ENCODE measurements around the gene NRXN2. TPM values are rescaled to one million over a fixed set of nuclear protein-coding genes. Genes with fewer than 3 reads are reported as not detected.

NRXN2 gene
- total RNA-seq = 15.3 and 15.9 TPM in 2 replicates

DNA sequence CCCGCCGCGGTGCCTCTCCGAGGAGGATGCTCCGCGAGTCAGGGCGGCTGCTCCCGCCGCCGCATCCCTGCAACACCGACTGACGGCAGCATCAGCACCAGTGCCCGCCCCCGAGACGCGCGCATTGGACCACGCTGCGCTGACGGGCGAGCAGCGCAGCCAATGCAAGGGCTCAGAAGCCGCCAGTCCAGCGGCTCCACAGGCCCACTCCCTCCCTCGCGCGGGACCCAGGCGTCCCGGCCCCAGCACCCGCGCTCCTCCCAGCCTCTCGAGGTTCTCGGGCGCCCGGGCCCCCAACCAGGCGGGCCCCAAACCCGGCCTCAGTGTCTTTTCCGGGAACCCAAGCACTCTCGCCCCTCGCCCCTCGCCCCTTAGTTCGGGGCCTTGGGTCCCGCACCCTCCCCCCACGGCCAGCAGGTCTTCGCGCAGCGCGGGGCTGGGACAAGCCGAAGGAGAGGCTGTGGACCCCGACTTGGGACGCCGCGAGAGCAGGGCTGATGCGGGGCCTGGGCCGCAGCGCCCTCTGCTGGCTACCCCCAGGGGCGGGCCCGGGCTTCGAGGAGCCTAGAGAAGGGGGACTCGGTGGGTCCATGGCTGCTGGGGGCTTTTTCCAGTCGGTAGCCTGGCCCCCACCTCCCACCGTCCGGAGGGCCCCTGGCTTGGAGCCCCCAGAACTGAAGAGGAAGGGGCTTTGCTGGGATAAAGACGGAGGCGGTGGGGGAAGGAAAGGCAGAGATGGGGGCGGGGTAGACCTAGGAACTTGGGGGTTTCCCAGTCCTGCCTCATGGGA, at the start of gene NRXN2:
Gene NRXN2 (minus strand): TSS at position 81 of the 790 bp plus-strand sequence. CDS start 9,498 bp downstream, outside the sequence.

DNA sequence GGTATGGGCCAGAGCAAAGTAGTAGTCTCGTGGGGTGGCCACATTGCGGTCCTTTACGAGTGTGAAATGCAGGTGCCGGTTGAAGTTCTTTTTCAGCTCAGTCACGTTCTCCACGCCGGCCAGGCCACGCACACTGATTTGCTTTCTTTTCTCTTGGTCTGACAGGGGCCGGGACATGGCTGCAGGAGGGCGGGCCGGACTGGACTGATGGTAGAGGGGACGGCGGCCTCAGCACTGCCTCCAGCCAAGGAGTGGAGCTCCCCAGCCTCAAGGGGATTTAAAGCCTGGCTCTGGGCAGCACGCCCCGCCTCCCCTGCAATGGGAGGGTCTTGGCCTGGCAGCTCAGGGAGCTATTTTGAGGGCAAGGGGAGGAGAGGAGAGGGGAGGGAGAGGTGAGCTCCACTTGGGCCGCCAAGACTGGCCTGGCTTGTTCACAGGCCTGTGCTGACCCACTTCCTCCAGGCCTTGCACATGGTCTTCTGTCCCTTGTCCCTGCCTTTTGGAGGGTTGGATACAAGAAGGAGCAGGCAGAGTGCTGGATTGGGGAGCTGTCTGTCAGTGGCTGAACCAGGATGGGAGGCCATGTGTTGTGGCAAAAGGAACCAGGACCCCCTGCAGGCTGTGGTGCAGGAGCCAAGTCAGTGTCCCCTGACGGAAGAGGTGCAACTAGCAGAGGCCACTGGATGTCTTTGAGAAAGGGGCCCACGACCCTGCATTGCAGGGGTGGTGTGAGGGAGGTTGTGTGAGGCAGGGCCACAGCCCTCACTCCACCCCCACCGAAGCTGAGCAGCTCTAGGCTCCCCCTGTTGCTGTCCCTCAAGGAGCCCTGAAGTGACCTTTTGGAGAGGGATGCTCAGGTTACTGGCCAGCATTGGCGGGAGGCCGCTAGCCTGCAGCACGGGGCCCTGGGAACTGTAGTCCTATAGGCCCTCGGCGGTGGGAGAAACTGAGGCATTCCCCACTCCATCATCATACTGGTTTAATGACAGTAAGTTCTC, 37.0 kb upstream of the NRXN2 start, which contains the start of gene PYGM:
Gene PYGM (minus strand): TSS at position 253 of the 998 bp plus-strand sequence. CDS start 76 bp downstream, at position 177.

GRCh38 chr11:64743591-64744543, 20.9 kb upstream of the NRXN2 start, which contains the start of gene RASGRP2:
Gene RASGRP2, minus strand, starts transcription at chr11:64744142. Its CDS starts 1,276 bp downstream, at chr11:64742866.

DNA sequence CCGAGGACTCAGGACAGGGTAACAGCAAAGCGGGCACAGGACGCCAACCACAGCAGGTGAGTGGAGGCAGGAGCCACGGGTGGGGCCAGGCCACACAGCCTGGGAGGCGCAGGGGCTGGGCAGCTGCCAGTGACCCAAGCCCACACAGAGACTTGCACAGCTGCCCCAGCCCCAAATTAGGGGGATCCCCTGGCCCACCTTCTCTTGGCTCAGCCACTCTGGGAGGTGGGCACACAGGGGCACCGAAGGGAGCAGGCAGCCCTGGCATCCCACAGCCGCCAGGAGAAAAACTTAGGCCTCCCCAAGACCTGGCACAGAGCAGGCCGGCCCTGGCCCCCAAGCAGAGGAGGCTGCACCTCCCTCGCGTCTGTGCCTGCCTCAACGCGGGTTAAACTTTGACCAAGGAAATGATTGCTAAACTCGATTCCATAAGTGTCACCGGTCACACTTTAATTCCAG, 132.2 kb downstream of the NRXN2 start, which contains the start of gene SLC22A12:
Gene SLC22A12 (plus strand): TSS at position 458 of the 459 bp plus-strand sequence. CDS start 337 bp downstream, outside the sequence.

Other genes with a start within 250 kb of the NRXN2 start
- 0.12 and 0.20 TPM in 2 replicates for gene SLC22A11, start 167.3 kb downstream of the NRXN2 start, total RNA-seq
- gene SLC22A12, start 132.0 kb downstream of the NRXN2 start, total RNA-seq = not detected in 2 replicates
- 0.06 and 0.44 TPM in 2 replicates for gene RASGRP2, start 20.9 kb upstream of the NRXN2 start, total RNA-seq
- 2.7 and 3.0 TPM in 2 replicates for gene PYGM, start 36.8 kb upstream of the NRXN2 start, total RNA-seq
- 156 and 167 TPM in 2 replicates for gene SF1, start 55.3 kb upstream of the NRXN2 start, total RNA-seq
- gene MAP4K2, start 80.0 kb upstream of the NRXN2 start, total RNA-seq = 2.4 and 3.3 TPM in 2 replicates
- 21.8 and 22.0 TPM in 2 replicates for gene MEN1, start 87.4 kb upstream of the NRXN2 start, total RNA-seq
- 0.05 and 0.06 TPM in 2 replicates for gene CDC42BPG, start 121.5 kb upstream of the NRXN2 start, total RNA-seq
- 38.2 and 40.1 TPM in 2 replicates for gene EHD1, start 155.4 kb upstream of the NRXN2 start, total RNA-seq
- 22.7 and 24.6 TPM in 2 replicates for gene ATG2A, start 194.0 kb upstream of the NRXN2 start, total RNA-seq
- 13.1 and 14.1 TPM in 2 replicates for gene PPP2R5B, start 201.5 kb upstream of the NRXN2 start, total RNA-seq
- not detected in 2 replicates for gene GPHA2, start 212.7 kb upstream of the NRXN2 start, total RNA-seq
- gene MAJIN, start 248.9 kb upstream of the NRXN2 start, total RNA-seq = not detected in 2 replicates

All from cardiac ventricle fibroblast (primary cell).